ENCODE measurements around the gene UBASH3A. TPM values are rescaled to one million over a fixed set of nuclear protein-coding genes. Genes with fewer than 3 reads are reported as not detected.
"Not testable (repeated sequence)": the region's sequence is repeated elsewhere in the genome, so short reads cannot be mapped to it uniquely, and the experiment has no call there.

UBASH3A gene
- total RNA-seq, 1 donor from 2014 or later, result under 0.01 TPM

DNA sequence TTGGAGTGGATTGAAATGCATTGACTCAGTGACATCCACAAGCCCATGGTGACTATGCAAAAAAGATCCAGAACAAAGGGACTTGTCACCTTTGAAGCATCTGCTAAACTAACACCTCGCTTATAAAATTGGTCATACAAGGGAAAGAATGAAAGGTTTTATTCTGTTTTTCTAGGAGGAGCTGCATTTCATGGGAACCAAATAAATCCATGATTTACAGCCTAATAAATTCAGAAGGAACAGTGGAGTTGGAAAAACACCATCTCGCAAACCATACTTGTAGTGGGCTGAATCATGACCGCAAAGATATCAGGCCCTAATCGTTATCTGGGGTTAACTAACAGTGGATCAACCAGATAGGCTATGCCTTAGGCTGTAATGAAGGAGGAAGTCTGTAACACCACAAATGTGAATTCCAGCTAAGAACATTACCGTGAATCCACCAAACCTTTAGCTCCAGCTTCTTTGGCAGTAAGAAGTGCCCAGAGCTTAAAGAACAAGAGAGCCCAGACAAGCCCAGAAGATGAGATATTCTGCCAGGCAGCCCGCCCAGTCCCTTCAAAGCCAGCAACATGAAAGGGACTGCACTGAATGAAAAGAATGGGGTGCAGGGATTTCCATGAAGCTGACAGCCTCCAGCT lies 64.9 kb downstream of the UBASH3A start:
- H3K27ac ChIP-seq (ENCODE audit: low read depth, low read length), result no peak overlapping the region
- H3K9me3 ChIP-seq (ENCODE audit: control insufficient read depth in 3 of 3, low read length in 3 of 3), result no peaks in the 10 kb centered on the region
- H3K9ac ChIP-seq (ENCODE audit: low read depth in 1 of 3, low read length in 3 of 3), result no peak overlapping the region
- H3K4me1 ChIP-seq (ENCODE audit: control insufficient read depth in 3 of 3, insufficient read depth in 3 of 3, low read length in 3 of 3), result peaks cover 5 to 10% (median 9%) of the 10 kb centered on the region in 3 donors
- H3K4me3 ChIP-seq (ENCODE audit: low read length in 3 of 3), result no peak overlapping the region
- no peaks in the 10 kb centered on the region for H3K36me3 ChIP-seq (ENCODE audit: control insufficient read depth in 3 of 3, insufficient read depth in 3 of 3, low read length in 3 of 3)
- no peaks in the 10 kb centered on the region for H3K27me3 ChIP-seq (ENCODE audit: control insufficient read depth in 3 of 3, insufficient read depth in 3 of 3, low read length in 3 of 3)

DNA sequence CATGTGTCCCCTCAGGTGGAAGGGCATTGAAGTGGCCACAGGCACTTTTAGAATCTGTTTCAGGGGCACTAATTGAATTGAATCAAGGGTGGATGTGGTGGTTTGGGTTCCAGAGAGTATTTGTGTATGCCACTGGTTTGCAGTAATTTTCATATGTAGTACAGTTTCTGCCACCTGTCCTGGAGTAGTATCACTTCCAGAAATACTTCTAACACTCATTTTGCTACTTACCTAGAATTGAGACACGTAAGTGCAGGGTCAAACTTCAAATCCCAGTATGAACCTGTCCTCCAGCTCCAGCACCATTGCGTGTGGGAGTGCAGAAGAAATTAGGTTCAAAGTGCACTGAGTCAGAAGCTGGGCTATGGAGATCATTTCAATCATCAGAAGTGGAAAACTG lies 65.6 kb downstream of the UBASH3A start:
- peaks cover 5 to 10% (median 9%) of the 10 kb centered on the region in 3 donors for H3K4me1 ChIP-seq (ENCODE audit: control insufficient read depth in 3 of 3, insufficient read depth in 3 of 3, low read length in 3 of 3)
- no peaks in the 10 kb centered on the region for H3K9me3 ChIP-seq (ENCODE audit: control insufficient read depth in 3 of 3, low read length in 3 of 3)
- H3K27ac ChIP-seq (ENCODE audit: low read depth, low read length), result no peak overlapping the region
- no peaks in the 10 kb centered on the region for H3K36me3 ChIP-seq (ENCODE audit: control insufficient read depth in 3 of 3, insufficient read depth in 3 of 3, low read length in 3 of 3)
- no peaks in the 10 kb centered on the region for H3K27me3 ChIP-seq (ENCODE audit: control insufficient read depth in 3 of 3, insufficient read depth in 3 of 3, low read length in 3 of 3)
- H3K9ac ChIP-seq (ENCODE audit: low read depth in 1 of 3, low read length in 3 of 3), result no peak overlapping the region
- H3K4me3 ChIP-seq (ENCODE audit: low read length in 3 of 3), result no peak overlapping the region

DNA sequence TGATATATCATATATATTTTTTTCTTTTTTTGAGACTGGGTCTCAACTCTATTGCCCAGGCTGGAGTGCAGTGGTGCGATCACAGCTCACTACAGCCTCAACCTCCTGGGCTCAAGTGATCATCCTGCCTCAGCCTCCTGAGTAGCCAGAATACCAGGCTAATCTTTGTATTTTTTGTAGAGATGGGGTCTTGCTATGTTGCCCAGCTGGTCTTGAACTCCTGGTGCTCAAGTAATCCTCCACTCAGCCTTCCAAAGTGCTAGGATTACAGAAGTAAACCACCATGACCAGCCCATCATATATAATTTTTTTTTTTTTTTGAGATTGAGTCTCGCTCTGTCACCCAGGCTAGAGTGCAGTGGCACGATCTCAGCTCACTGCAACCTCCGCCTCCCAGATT lies 66.0 kb downstream of the UBASH3A start:
- H3K9me3 ChIP-seq (ENCODE audit: control insufficient read depth in 3 of 3, low read length in 3 of 3); H3K9ac ChIP-seq (ENCODE audit: low read depth in 1 of 3, low read length in 3 of 3); H3K27me3 ChIP-seq (ENCODE audit: control insufficient read depth in 3 of 3, insufficient read depth in 3 of 3, low read length in 3 of 3); H3K4me1 ChIP-seq (ENCODE audit: control insufficient read depth in 3 of 3, insufficient read depth in 3 of 3, low read length in 3 of 3); H3K27ac ChIP-seq (ENCODE audit: low read depth, low read length); H3K4me3 ChIP-seq (ENCODE audit: low read length in 3 of 3); H3K36me3 ChIP-seq (ENCODE audit: control insufficient read depth in 3 of 3, insufficient read depth in 3 of 3, low read length in 3 of 3): not testable (repeated sequence)

DNA sequence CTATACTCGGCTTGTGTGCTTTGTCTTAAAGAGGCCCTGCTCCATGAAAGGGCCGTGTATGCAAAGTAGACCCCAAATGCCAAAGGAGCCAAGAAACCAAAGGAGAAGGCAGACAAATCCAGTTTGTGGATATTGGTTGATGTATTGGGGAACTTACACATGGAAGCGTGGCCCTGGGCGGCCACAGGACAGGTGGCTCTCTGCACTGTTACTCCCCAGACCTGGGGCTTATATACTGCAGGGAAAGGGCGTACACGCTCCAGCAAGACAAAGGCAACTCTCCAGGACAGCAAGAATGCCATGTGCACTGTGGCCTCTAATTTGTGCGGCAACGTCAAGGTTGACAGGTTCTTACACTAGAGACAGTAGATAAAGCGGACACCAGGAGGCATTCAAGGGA lies 67.5 kb downstream of the UBASH3A start:
- Histone ChIP-seq H3K9me3 (ENCODE audit: control insufficient read depth in 3 of 3, low read length in 3 of 3) (no peaks in the 10 kb centered on the region), H3K4me1 (ENCODE audit: control insufficient read depth in 3 of 3, insufficient read depth in 3 of 3, low read length in 3 of 3) (peaks cover 5 to 9% (median 5%) of the 10 kb centered on the region in 3 donors), H3K27me3 (ENCODE audit: control insufficient read depth in 3 of 3, insufficient read depth in 3 of 3, low read length in 3 of 3) (no peaks in the 10 kb centered on the region), H3K36me3 (ENCODE audit: control insufficient read depth in 3 of 3, insufficient read depth in 3 of 3, low read length in 3 of 3) (no peaks in the 10 kb centered on the region), H3K9ac (ENCODE audit: low read depth in 1 of 3, low read length in 3 of 3) (no peak overlapping the region), H3K27ac (ENCODE audit: low read depth, low read length) (no peak overlapping the region), H3K4me3 (ENCODE audit: low read length in 3 of 3) (no peak overlapping the region)

DNA sequence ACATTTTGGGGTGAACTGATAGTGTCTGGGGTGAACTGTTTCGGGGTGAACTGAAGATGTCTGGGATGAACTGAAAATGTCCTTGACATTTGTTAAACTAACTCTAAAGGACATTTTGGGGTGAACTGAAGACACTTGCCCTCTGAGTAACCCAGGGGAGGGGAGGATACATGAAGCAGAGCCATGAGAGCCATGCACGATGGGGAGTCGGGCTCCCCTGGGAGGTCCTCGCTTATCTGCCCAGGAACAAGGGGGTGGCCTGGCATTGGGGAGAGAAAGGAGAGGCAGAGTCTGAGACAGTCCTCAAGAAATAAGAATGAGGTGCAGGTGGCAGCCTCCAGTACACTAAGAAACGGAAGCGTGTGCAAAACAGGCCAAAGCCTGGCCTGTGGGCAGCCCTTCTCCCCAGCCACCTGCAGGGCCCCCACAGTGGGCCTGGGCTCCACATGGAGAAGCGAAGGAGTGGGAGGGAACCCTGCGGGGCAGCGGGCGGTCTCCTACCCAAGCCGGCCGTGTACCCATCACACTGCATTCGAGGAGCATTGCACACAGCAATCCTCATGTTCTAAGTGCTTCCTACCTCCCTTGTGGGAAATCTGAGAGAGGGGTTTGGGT lies 68.1 kb downstream of the UBASH3A start:
- H3K27ac ChIP-seq (ENCODE audit: low read depth, low read length), result no peak overlapping the region
- H3K36me3 ChIP-seq (ENCODE audit: control insufficient read depth in 3 of 3, insufficient read depth in 3 of 3, low read length in 3 of 3), result no peaks in the 10 kb centered on the region
- H3K9me3 ChIP-seq (ENCODE audit: control insufficient read depth in 3 of 3, low read length in 3 of 3), result no peaks in the 10 kb centered on the region
- H3K9ac ChIP-seq (ENCODE audit: low read depth in 1 of 3, low read length in 3 of 3), result no peak overlapping the region
- H3K4me1 ChIP-seq (ENCODE audit: control insufficient read depth in 3 of 3, insufficient read depth in 3 of 3, low read length in 3 of 3), result peaks cover 1 to 6% (median 5%) of the 10 kb centered on the region in 3 donors
- H3K4me3 ChIP-seq (ENCODE audit: low read length in 3 of 3), result no peak overlapping the region
- peaks cover 0 to 3% (median 0%) of the 10 kb centered on the region in 3 donors for H3K27me3 ChIP-seq (ENCODE audit: control insufficient read depth in 3 of 3, insufficient read depth in 3 of 3, low read length in 3 of 3)

DNA sequence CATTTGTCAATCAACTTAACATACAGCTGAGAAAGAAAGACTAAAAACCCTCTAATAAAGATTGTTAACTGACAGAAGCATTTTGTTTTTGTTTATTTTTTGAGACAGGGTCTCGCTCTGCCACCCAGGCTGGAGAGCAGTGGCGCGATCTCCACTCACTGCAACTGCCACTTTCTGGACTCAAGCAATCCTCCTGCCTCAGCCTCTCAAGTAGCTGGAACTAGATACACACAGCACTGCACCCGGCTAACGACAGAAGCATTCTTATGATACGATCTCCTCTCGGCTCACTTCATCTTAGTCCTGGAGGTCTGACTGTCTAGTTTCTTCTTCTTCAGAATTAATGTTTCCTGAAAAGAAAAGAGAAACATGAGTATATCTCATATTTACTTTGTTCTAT lies 68.8 kb downstream of the UBASH3A start:
- peaks cover 0 to 3% (median 0%) of the 10 kb centered on the region in 3 donors for H3K27me3 ChIP-seq (ENCODE audit: control insufficient read depth in 3 of 3, insufficient read depth in 3 of 3, low read length in 3 of 3)
- H3K4me1 ChIP-seq (ENCODE audit: control insufficient read depth in 3 of 3, insufficient read depth in 3 of 3, low read length in 3 of 3), result peaks cover 0 to under 1% (median 0%) of the 10 kb centered on the region in 3 donors
- no peak overlapping the region for H3K4me3 ChIP-seq (ENCODE audit: low read length in 3 of 3)
- H3K9me3 ChIP-seq (ENCODE audit: control insufficient read depth in 3 of 3, low read length in 3 of 3), result no peaks in the 10 kb centered on the region
- H3K27ac ChIP-seq (ENCODE audit: low read depth, low read length), result no peak overlapping the region
- no peaks in the 10 kb centered on the region for H3K36me3 ChIP-seq (ENCODE audit: control insufficient read depth in 3 of 3, insufficient read depth in 3 of 3, low read length in 3 of 3)
- H3K9ac ChIP-seq (ENCODE audit: low read depth in 1 of 3, low read length in 3 of 3), result no peak overlapping the region

DNA sequence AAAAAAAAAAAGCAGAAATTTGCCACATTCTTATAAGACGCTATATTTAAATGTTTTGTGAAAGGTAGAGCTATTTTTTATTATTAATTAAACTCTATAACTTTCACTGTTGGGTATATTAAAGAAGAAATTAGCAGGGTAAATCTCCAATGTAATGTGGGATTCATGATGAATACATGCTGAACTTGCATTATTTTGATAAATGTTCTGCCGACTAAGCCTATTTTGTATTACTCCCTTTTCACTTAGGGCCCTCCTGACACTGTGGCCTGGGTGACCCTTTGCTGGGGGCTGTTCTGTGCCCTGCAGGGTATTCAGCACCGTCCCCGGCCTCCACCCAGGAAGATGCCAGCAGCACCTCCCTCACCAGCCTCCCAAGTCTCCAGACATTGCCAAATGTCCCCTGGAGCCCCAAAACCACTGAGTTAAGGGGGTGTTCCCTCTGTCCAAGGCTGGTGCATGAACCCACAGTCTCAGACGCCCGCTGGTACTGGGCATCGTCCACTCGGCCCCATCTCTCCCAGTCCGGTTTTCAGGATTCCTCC lies 69.9 kb downstream of the UBASH3A start:
- Histone ChIP-seq H3K36me3 (ENCODE audit: control insufficient read depth in 3 of 3, insufficient read depth in 3 of 3, low read length in 3 of 3) (no peaks in the 10 kb centered on the region), H3K27me3 (ENCODE audit: control insufficient read depth in 3 of 3, insufficient read depth in 3 of 3, low read length in 3 of 3) (peaks cover 0 to 3% (median 0%) of the 10 kb centered on the region in 3 donors), H3K27ac (ENCODE audit: low read depth, low read length) (no peak overlapping the region), H3K4me3 (ENCODE audit: low read length in 3 of 3) (no peak overlapping the region), H3K4me1 (ENCODE audit: control insufficient read depth in 3 of 3, insufficient read depth in 3 of 3, low read length in 3 of 3) (no peaks in the 10 kb centered on the region), H3K9me3 (ENCODE audit: control insufficient read depth in 3 of 3, low read length in 3 of 3) (no peaks in the 10 kb centered on the region), H3K9ac (ENCODE audit: low read depth in 1 of 3, low read length in 3 of 3) (no peak overlapping the region)

DNA sequence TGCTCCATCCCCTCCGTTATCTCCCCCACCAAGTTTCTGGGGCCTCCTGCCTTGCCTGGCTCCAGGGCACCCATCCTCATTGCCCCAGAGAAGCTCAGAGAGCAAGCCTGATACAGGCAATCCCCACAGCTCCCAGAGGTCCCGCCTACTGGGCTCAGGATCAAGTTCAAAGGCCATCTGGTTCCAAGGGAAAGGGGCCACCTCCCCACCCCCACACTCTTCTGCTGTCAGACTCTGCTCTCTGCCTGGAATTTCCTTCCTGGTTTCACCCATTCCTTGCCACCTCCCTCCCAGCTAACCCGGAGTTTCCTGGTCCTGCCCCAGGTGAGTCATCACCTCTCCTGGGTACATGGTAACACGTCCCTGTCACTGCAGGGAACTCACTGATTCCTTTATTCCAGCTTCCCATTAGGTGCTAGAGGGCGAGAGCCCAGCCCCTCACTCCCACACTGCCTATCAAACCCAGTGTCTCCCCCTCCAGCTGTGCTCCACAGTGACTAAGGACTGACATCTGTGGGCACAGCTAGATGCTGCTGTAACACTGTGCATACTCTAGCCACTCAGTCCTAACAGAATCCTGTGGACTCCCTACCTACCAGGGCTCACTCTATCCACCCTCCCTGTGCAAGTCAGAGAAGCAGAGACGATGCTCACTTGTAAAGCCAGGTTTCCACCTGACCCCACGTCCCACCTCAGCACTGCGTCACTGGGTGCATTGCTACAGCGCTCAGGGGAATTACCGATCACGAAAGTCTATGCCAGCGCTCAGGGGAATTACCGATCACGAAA lies 70.5 kb downstream of the UBASH3A start:
- Histone ChIP-seq H3K27ac (ENCODE audit: low read depth, low read length) (no peak overlapping the region), H3K4me3 (ENCODE audit: low read length in 3 of 3) (no peak overlapping the region), H3K9ac (ENCODE audit: low read depth in 1 of 3, low read length in 3 of 3) (no peak overlapping the region), H3K4me1 (ENCODE audit: control insufficient read depth in 3 of 3, insufficient read depth in 3 of 3, low read length in 3 of 3) (no peaks in the 10 kb centered on the region), H3K27me3 (ENCODE audit: control insufficient read depth in 3 of 3, insufficient read depth in 3 of 3, low read length in 3 of 3) (peaks cover 0 to 3% (median 0%) of the 10 kb centered on the region in 3 donors), H3K9me3 (ENCODE audit: control insufficient read depth in 3 of 3, low read length in 3 of 3) (no peaks in the 10 kb centered on the region), H3K36me3 (ENCODE audit: control insufficient read depth in 3 of 3, insufficient read depth in 3 of 3, low read length in 3 of 3) (no peaks in the 10 kb centered on the region)

DNA sequence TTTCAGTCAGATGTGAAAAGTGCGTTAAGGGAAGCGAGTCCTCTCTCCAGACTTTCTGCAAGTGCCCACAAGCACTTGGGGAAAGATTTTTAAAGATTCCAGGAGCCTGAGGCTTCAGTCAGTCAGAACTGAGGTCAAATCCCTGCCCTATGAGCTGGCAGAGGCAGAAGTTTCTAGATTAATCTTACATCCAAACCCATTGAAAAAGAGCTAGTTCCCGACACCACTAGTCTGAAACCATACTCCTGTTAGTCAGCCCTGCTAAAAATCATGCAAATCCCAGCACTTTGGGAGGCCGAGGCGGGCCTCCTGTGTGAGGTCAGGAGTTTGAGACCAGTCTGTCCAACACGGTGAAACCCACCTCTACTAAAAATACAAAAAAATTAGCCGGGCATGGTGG lies 71.3 kb downstream of the UBASH3A start:
- no peak overlapping the region for H3K9ac ChIP-seq (ENCODE audit: low read depth in 1 of 3, low read length in 3 of 3)
- H3K27me3 ChIP-seq (ENCODE audit: control insufficient read depth in 3 of 3, insufficient read depth in 3 of 3, low read length in 3 of 3), result peaks cover 0 to 3% (median 0%) of the 10 kb centered on the region in 3 donors
- H3K4me3 ChIP-seq (ENCODE audit: low read length in 3 of 3), result no peak overlapping the region
- H3K36me3 ChIP-seq (ENCODE audit: control insufficient read depth in 3 of 3, insufficient read depth in 3 of 3, low read length in 3 of 3), result no peaks in the 10 kb centered on the region
- H3K9me3 ChIP-seq (ENCODE audit: control insufficient read depth in 3 of 3, low read length in 3 of 3), result no peaks in the 10 kb centered on the region
- H3K27ac ChIP-seq (ENCODE audit: low read depth, low read length), result no peak overlapping the region
- no peaks in the 10 kb centered on the region for H3K4me1 ChIP-seq (ENCODE audit: control insufficient read depth in 3 of 3, insufficient read depth in 3 of 3, low read length in 3 of 3)
